Neural progenitor cell (in vitro differentiated cells): ENCODE results near the gene MSTN. TPM values are rescaled to one million over a fixed set of nuclear protein-coding genes. Genes with fewer than 3 reads are reported as not detected.

ENCODE experiments used
- DNase-seq: peaks from one replicate; pipeline ENCODE4 v3.0.0-alpha.2; 2016; ENCODE audit warnings: low spot score
- H2AFZ ChIP-seq: fragments of 200-600 bp; sonication (generic); replicated peaks from 2 replicates; pipeline ENCODE4 v1.6.1; 2016; ENCODE audit warnings: antibody characterized with exemption
- H3F3A ChIP-seq: fragments of 200-600 bp; sonication (generic); 2 replicates; pipeline ENCODE4 v1.6.1; 2016; ENCODE audit warnings: antibody characterized with exemption, low read depth
- H3K27ac ChIP-seq: fragments of 200-600 bp; sonication (generic); 2 replicates; pipeline ENCODE4 v1.5.1; 2016; ENCODE audit warnings: mild to moderate bottlenecking
- H3K27me3 ChIP-seq: fragments of 200-600 bp; sonication (generic); 2 replicates; pipeline ENCODE4 v1.6.1; 2016; ENCODE audit warnings: mild to moderate bottlenecking, moderate library complexity
- H3K36me3 ChIP-seq: fragments of 200-600 bp; sonication (generic); 2 replicates; pipeline ENCODE4 v1.5.1; 2016
- H3K4me1 ChIP-seq: fragments of 200-600 bp; sonication (generic); 2 replicates; pipeline ENCODE4 v1.6.1; 2016; ENCODE audit warnings: mixed run types
- H3K4me2 ChIP-seq: fragments of 200-600 bp; sonication (generic); 2 replicates; pipeline ENCODE4 v1.6.1; 2016
- H3K4me3 ChIP-seq: fragments of 200-600 bp; sonication (generic); 2 replicates; pipeline ENCODE4 v1.5.1; 2016
- H3K79me2 ChIP-seq: fragments of 200-600 bp; sonication (generic); 2 replicates; pipeline ENCODE4 v1.6.1; 2016; ENCODE audit warnings: low read depth
- H3K9ac ChIP-seq: fragments of 200-600 bp; sonication (generic); 2 replicates; pipeline ENCODE4 v1.6.1; 2016
- H3K9me3 ChIP-seq: fragments of 200-600 bp; sonication (generic); 2 replicates; pipeline ENCODE4 v1.5.1; 2016; ENCODE audit warnings: low read depth
- H4K20me1 ChIP-seq: fragments of 200-600 bp; sonication (generic); 2 replicates; pipeline ENCODE4 v1.6.1; 2016; ENCODE audit warnings: low read depth
- H3K27ac Mint-ChIP-seq: 3 replicates; pipeline ENCODE4 v1.8.0; 2021; ENCODE audit warnings: mixed read lengths
- H3K27me3 Mint-ChIP-seq: 2 replicates; pipeline ENCODE4 v1.8.0; 2022; ENCODE audit warnings: low read depth, mild to moderate bottlenecking, inconsistent platforms, moderate library complexity, mixed read lengths; ENCODE audit not compliant: insufficient read depth
- H3K36me3 Mint-ChIP-seq: 3 replicates; pipeline ENCODE4 v1.8.0; 2021; ENCODE audit warnings: mixed read lengths
- H3K4me1 Mint-ChIP-seq: 3 replicates; pipeline ENCODE4 v1.8.0; 2021; ENCODE audit warnings: mixed read lengths
- H3K4me3 Mint-ChIP-seq: 3 replicates; pipeline ENCODE4 v1.8.0; 2021; ENCODE audit warnings: mild to moderate bottlenecking, moderate library complexity, mixed read lengths
- H3K9me3 Mint-ChIP-seq: 3 replicates; pipeline ENCODE4 v1.8.0; 2020; ENCODE audit warnings: mixed read lengths
- CTCF ChIP-seq: fragments of 200-600 bp; sonication (generic); IDR thresholded peaks from 2 replicates; pipeline ENCODE4 v1.5.1; 2017; ENCODE audit warnings: antibody characterized with exemption, mild to moderate bottlenecking
- EZH2 ChIP-seq: fragments of 200-600 bp; sonication (generic); IDR thresholded peaks from 2 replicates; pipeline ENCODE4 v1.6.1; 2017; ENCODE audit warnings: antibody characterized with exemption, mild to moderate bottlenecking, moderate library complexity
- EZH2phosphoT487 ChIP-seq: fragments of 200-600 bp; sonication (generic); IDR thresholded peaks from 2 replicates; pipeline ENCODE4 v1.6.1; 2017; ENCODE audit warnings: antibody characterized with exemption
- total RNA-seq: library from RNA; depleted of rRNA; stranded (reverse); fragments of >200 nt; gene quantifications from 2 replicates; pipeline ENCODE4 v1.2.3, GENCODE V29; 2015; ENCODE audit warnings: low replicate concordance

Gene MSTN
- total RNA-seq, 1 donor from 2014 or later: 0.54 TPM

GRCh38 chr2:190065839-190066238 lies 3.3 kb upstream of the MSTN start:
- no peak for TF ChIP-seq EZH2
- no peak for TF ChIP-seq CTCF
- Histone ChIP-seq H3K36me3 (no peaks in the 10 kb centered on the region), H3K27me3 (no peaks in the 10 kb centered on the region), H2AFZ (no peak overlapping the region), H4K20me1 (no peaks in the 10 kb centered on the region), H3K4me3 (no peak overlapping the region), H3K79me2 (no peaks in the 10 kb centered on the region), H3K27ac (no peak overlapping the region), H3K9me3 (no peaks in the 10 kb centered on the region), H3K9ac (no peak overlapping the region), H3K4me1 (no peaks in the 10 kb centered on the region), H3F3A (no peaks in the 10 kb centered on the region), H3K4me2 (no peak overlapping the region)
- H3K36me3 Mint-ChIP-seq: no peaks in the 10 kb centered on the region
- no peak for DNase-seq
- no peak overlapping the region for H3K4me3 Mint-ChIP-seq
- no peaks in the 10 kb centered on the region for H3K4me1 Mint-ChIP-seq
- no peaks in the 10 kb centered on the region for H3K27me3 Mint-ChIP-seq
- no peaks in the 10 kb centered on the region for H3K9me3 Mint-ChIP-seq
- no peak overlapping the region for H3K27ac Mint-ChIP-seq

GRCh38 chr2:190063624-190064023 lies 1.1 kb upstream of the MSTN start:
- TF ChIP-seq EZH2 (no peak), EZH2phosphoT487 (no peak), CTCF (no peak)
- Histone ChIP-seq H3K9me3 (no peaks in the 10 kb centered on the region), H3K79me2 (no peaks in the 10 kb centered on the region), H3K4me2 (no peak overlapping the region), H2AFZ (no peak overlapping the region), H3K27me3 (no peaks in the 10 kb centered on the region), H3K27ac (no peak overlapping the region), H3K4me3 (no peak overlapping the region), H4K20me1 (no peaks in the 10 kb centered on the region), H3K4me1 (no peaks in the 10 kb centered on the region), H3F3A (no peaks in the 10 kb centered on the region), H3K36me3 (no peaks in the 10 kb centered on the region), H3K9ac (no peak overlapping the region)
- no peak for DNase-seq
- no peaks in the 10 kb centered on the region for H3K9me3 Mint-ChIP-seq
- H3K27me3 Mint-ChIP-seq: no peaks in the 10 kb centered on the region
- H3K27ac Mint-ChIP-seq: no peak overlapping the region
- no peaks in the 10 kb centered on the region for H3K36me3 Mint-ChIP-seq
- H3K4me1 Mint-ChIP-seq: no peaks in the 10 kb centered on the region
- no peak overlapping the region for H3K4me3 Mint-ChIP-seq

- Mint-ChIP-seq H3K4me3 (no peak overlapping the region), H3K36me3 (no peaks in the 10 kb centered on the region), H3K9me3 (no peaks in the 10 kb centered on the region), H3K27me3 (no peaks in the 10 kb centered on the region), H3K27ac (no peak overlapping the region), H3K4me1 (no peaks in the 10 kb centered on the region)
- Histone ChIP-seq H3K9ac (no peak overlapping the region), H3K36me3 (no peaks in the 10 kb centered on the region), H3K4me3 (no peak overlapping the region), H2AFZ (no peak overlapping the region), H4K20me1 (no peaks in the 10 kb centered on the region), H3K9me3 (no peaks in the 10 kb centered on the region), H3K4me1 (no peaks in the 10 kb centered on the region), H3K27ac (no peak overlapping the region), H3F3A (no peaks in the 10 kb centered on the region), H3K27me3 (no peaks in the 10 kb centered on the region), H3K79me2 (no peaks in the 10 kb centered on the region), H3K4me2 (no peak overlapping the region)
- TF ChIP-seq EZH2 (no peak), CTCF (no peak), EZH2phosphoT487 (no peak)
- DNase-seq: no peak
Measured at GRCh38 chr2:190062053-190062452, 476 bp downstream of the MSTN start.

GRCh38 chr2:190060626-190061025 lies 1.9 kb downstream of the MSTN start:
- H3K27ac ChIP-seq: no peak overlapping the region
- no peaks in the 10 kb centered on the region for H3K9me3 Mint-ChIP-seq
- H3K36me3 Mint-ChIP-seq: no peaks in the 10 kb centered on the region
- no peaks in the 10 kb centered on the region for H3K36me3 ChIP-seq
- no peak overlapping the region for H3K4me3 ChIP-seq
- H3F3A ChIP-seq: no peaks in the 10 kb centered on the region
- TF ChIP-seq CTCF: no peak
- TF ChIP-seq EZH2: no peak
- no peak for TF ChIP-seq EZH2phosphoT487
- H4K20me1 ChIP-seq: no peaks in the 10 kb centered on the region
- H3K4me1 ChIP-seq: no peaks in the 10 kb centered on the region
- H3K27me3 Mint-ChIP-seq: no peaks in the 10 kb centered on the region
- no peak overlapping the region for H3K4me2 ChIP-seq
- H2AFZ ChIP-seq: no peak overlapping the region
- no peak overlapping the region for H3K27ac Mint-ChIP-seq
- no peaks in the 10 kb centered on the region for H3K4me1 Mint-ChIP-seq
- no peaks in the 10 kb centered on the region for H3K79me2 ChIP-seq
- no peaks in the 10 kb centered on the region for H3K27me3 ChIP-seq
- no peak overlapping the region for H3K4me3 Mint-ChIP-seq
- H3K9me3 ChIP-seq: no peaks in the 10 kb centered on the region
- no peak overlapping the region for H3K9ac ChIP-seq
- no peak for DNase-seq
